Measurements from ENCODE around the gene COMTD1. TPM values are rescaled to one million over a fixed set of nuclear protein-coding genes. Genes with fewer than 3 reads are reported as not detected.
"Not testable (repeated sequence)": the region's sequence is repeated elsewhere in the genome, so short reads cannot be mapped to it uniquely, and the experiment has no call there.

COMTD1 gene
- total and polyA plus RNA-seq, 10 donors = 14.2 to 57.4 (median 20.4) TPM

DNA sequence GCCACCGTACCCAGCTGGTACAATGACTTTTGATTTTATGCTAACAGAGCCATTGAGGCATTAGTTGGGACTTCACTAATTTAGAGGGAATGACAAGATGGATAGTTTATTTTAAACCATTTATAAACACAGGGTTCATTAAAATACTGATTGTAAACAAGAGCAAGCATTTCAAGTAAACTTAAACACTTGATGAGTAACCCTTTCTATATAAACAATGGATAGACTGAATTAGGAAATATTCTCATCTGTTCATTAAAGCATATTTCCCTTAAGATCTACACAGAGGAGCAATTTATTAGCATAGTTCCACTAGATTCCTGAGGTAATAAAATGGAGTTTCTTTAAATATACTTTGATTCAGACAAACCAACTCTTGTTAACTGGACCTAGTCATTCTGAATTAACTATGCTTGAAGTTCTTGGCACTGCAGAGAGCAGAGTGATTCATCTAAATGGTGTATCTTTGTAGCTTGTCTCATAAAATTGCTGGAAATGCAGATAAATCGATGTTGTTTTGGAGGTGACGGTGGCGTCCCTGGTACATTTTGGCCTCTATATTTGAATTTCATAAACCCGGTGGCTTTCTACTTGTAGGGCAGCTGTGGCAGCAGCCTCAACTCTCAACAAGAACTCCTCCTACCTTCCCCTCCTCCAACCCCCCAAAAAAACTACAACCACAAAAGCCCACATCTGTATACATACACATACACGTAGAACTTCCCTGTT lies 40.6 kb downstream of the COMTD1 start:
- Histone ChIP-seq H3K9me3 (no peaks in the 10 kb centered on the region), H3K36me3 (peaks cover 0 to 10% (median 0%) of the 10 kb centered on the region in 6 donors), H3K27ac (no peak overlapping the region), H3K27me3 (replicated peaks in 1 of 7) (no peaks in the 10 kb centered on the region), H3K4me1 (peaks cover 0 to 24% (median 0%) of the 10 kb centered on the region in 6 donors), H3K4me3 (no peak overlapping the region)
- WGBS, 5 donors = 88 to 99% (median 94%) methylated on average over 6 of the region's 6 CpGs
- TF ChIP-seq POLR2A (IDR thresholded peaks at IDR 0.05) (no peak), POLR2AphosphoS5 (IDR thresholded peaks at IDR 0.05) (no peak)
- TF ChIP-seq, protein P1, sequence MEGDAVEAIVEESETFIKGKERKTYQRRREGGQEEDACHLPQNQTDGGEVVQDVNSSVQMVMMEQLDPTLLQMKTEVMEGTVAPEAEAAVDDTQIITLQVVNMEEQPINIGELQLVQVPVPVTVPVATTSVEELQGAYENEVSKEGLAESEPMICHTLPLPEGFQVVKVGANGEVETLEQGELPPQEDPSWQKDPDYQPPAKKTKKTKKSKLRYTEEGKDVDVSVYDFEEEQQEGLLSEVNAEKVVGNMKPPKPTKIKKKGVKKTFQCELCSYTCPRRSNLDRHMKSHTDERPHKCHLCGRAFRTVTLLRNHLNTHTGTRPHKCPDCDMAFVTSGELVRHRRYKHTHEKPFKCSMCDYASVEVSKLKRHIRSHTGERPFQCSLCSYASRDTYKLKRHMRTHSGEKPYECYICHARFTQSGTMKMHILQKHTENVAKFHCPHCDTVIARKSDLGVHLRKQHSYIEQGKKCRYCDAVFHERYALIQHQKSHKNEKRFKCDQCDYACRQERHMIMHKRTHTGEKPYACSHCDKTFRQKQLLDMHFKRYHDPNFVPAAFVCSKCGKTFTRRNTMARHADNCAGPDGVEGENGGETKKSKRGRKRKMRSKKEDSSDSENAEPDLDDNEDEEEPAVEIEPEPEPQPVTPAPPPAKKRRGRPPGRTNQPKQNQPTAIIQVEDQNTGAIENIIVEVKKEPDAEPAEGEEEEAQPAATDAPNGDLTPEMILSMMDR (IDR thresholded peaks at IDR 0.05 in 8 of 11, conservative IDR thresholded peaks at IDR 0.05 in 3 of 11) = no peak
- intact Hi-C loops (cut with DNase I; ENCODE audit: low total_unique reads) = no loop called here
- no peak for DNase-seq

DNA sequence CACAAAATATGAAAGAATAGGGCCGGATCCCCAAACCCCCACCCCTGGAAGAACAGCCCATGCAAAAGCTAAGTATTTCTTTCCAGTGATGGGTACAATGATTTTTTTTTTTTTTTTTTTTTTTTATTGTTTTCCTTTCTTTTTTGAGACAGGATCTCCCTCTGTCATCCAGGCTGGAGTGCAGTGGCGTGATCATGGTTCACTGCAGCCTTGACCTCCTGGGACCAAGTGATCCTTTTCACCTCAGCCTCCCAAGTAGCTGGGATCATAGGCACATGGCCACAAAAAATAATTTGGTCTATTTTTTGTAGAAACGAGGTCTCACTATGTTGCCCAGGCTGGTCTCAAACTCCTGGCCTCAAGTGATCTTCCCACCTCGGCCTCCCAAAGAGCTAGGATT lies 41.1 kb downstream of the COMTD1 start:
- peaks cover 0 to 24% (median 0%) of the 10 kb centered on the region in 6 donors for H3K4me1 ChIP-seq
- H3K4me3 ChIP-seq; H3K36me3 ChIP-seq; H3K27me3 ChIP-seq (replicated peaks in 1 of 7); intact Hi-C loops (cut with DNase I; ENCODE audit: low total_unique reads); H3K27ac ChIP-seq; H3K9me3 ChIP-seq; DNase-seq: not testable (repeated sequence)
- WGBS, 5 donors = 91 to 99% (median 97%) methylated on average over 4 of the region's 4 CpGs

DNA sequence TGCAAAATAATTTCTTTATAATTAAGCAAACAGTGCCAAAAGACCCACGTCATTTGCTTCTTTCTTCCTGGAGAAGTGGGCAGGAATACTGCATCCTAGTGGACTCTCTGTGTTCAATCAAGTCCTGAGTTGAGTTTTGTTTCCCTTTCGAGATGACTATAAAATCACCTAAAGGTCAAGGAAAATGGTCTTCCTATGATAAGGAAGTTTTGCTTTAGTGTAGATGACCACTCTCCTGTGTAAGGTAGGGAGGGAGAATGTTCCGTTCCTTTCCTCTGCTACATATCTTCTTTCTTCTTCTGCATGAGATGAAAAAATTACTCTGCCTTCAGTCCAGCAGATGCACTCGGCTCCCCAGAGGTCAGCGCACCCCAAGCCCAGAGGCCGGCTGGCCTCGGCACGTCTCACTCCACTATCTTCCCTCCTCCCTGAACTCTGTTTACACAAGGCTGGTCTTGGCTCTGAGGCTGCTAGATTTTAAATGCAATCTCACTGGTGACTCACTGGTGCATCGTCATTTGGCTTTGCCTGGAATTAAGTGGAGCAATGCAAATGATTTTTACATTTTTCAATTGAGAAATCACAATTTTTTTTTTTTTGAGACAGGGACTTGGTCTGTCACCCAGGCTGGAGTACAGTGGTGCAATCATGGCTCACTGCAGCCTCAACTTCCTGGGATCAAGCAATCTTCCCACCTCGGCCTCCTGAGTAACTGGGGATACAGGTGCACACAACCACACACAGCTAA lies 43.8 kb downstream of the COMTD1 start:
- no peaks in the 10 kb centered on the region for H3K27me3 ChIP-seq (replicated peaks in 1 of 7)
- no peak for DNase-seq
- no peaks in the 10 kb centered on the region for H3K9me3 ChIP-seq
- intact Hi-C loops (cut with DNase I; ENCODE audit: low total_unique reads) = no loop called here
- 70 to 79% (median 76%) methylated on average over 10 of the region's 10 CpGs for WGBS, 5 donors
- peaks cover 0 to 10% (median 0%) of the 10 kb centered on the region in 6 donors for H3K36me3 ChIP-seq
- H3K27ac ChIP-seq = peak overlapping the region in 3 of 8 donors; percentile 30 to 46 (median 39)
- H3K4me1 ChIP-seq = peaks cover 0 to 22% (median 4%) of the 10 kb centered on the region in 6 donors
- H3K4me3 ChIP-seq = no peak overlapping the region
- peak in 2 of 3 donors; percentile 37 to 42 for TF ChIP-seq POLR2AphosphoS5 (IDR thresholded peaks at IDR 0.05)
- TF ChIP-seq, protein P1 (IDR thresholded peaks at IDR 0.05 in 8 of 11, conservative IDR thresholded peaks at IDR 0.05 in 3 of 11) = no peak

DNA sequence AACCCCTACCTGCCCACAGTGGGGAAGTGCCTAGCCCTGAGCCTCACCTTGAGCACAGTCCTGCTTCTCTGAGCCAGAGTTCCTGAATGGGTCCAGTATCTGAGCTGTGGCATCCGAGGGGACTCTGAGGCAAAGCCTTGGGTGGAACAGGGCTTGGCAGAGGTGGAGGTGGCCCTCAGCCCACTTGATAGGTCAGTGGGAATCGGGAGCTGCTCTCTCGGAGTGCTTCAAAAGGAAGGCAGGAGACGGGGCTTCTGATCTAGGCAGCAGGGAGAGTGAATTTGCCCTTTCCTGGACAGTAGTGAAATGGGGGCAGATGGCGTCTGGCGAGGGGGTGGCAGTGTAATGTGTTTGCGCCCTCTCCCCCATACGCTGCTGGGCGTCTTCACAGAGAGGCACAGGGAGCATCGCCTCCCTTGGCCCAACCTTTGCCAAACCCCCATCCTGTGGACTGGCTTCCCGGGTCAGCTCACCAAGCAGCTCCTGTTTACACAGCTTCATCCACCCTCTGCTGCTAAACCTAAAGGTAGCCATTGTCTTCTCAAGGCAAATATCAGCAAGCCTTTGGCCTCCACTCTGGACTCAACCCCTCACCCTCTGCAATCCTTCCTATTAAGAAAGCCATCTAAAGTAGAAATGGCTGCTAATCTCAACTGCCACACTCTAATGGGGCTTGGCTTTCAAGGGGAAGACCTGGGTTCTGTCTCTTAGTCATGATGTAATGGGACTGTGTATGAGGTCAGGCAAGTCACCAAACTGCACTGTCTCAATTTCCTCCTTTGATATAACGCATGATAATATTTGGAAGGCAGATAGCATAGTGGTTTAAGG lies 46.3 kb downstream of the COMTD1 start:
- Histone ChIP-seq H3K36me3 (peaks cover 0 to 10% (median 0%) of the 10 kb centered on the region in 6 donors), H3K4me3 (no peak overlapping the region), H3K27ac (no peak overlapping the region), H3K27me3 (replicated peaks in 1 of 7) (no peaks in the 10 kb centered on the region), H3K9me3 (no peaks in the 10 kb centered on the region), H3K4me1 (peaks cover 0 to 22% (median 4%) of the 10 kb centered on the region in 6 donors)
- intact Hi-C loops (cut with DNase I; ENCODE audit: low total_unique reads) = loop anchor here (10.0 kb wide), 1 partner anchor 45 kb away; the partner anchor contains the start of gene COMTD1
- DNase-seq = no peak
- peak in 1 of 3 donors; percentile 17 for TF ChIP-seq POLR2AphosphoS5 (IDR thresholded peaks at IDR 0.05)
- TF ChIP-seq, protein P1 (IDR thresholded peaks at IDR 0.05 in 8 of 11, conservative IDR thresholded peaks at IDR 0.05 in 3 of 11) = no peak
- WGBS, 5 donors = 92 to 98% (median 95%) methylated on average over 11 to 12 of the region's 12 CpGs

DNA sequence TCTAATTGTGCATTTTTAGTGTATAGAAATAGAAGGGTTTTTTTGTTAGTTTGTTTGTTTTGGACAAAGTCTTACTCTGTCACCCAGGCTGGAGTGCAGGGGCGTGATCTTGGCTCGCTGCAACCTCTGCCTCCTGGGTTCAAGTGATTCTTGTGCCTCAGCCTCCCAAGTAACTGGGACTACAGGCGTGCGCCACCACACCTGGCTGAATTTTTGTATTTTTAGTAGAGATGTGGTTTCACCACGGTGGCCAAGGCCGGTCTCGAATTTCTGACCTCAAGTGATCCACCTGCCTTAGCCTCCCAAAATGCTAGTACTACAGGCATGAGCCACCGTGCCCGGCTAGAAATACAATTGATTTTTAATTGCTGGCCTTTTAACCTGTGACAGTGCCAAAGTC lies 47.2 kb downstream of the COMTD1 start:
- H3K4me3 ChIP-seq; H3K27me3 ChIP-seq (replicated peaks in 1 of 7); DNase-seq; H3K9me3 ChIP-seq; H3K36me3 ChIP-seq: not testable (repeated sequence)
- WGBS, 5 donors = 94 to 96% (median 96%) methylated on average over 9 of the region's 9 CpGs
- H3K27ac ChIP-seq = peak overlapping the region in 4 of 8 donors; percentile 24 to 65 (median 58)
- H3K4me1 ChIP-seq = peaks cover 0 to 22% (median 4%) of the 10 kb centered on the region in 6 donors
- intact Hi-C loops (cut with DNase I; ENCODE audit: low total_unique reads) = loop anchor here (10.0 kb wide), 1 partner anchor 46 kb away; the partner anchor contains the start of gene COMTD1

Measured in spleen (tissue), 11 donors.